Hepatocyte (in vitro differentiated cells): ENCODE measurements around the gene TBPL1.

Experiments used
- EZH2phosphoT487 ChIP-seq: fragments of 200-600 bp; sonication (generic); IDR thresholded peaks from one replicate; pipeline ENCODE4 v1.6.1; 2018; ENCODE audit warnings: antibody characterized with exemption, mild to moderate bottlenecking, low read depth, moderate library complexity; ENCODE audit not compliant: unreplicated experiment, severe bottlenecking
- TF ChIP-seq, protein P1 (sequence below): fragments of 200-600 bp; sonication (generic); IDR thresholded peaks from 2 replicates; pipeline ENCODE4 v1.5.1; 2016; ENCODE audit warnings: antibody characterized with exemption, mild to moderate bottlenecking; ENCODE audit not compliant: poor library complexity

DNA sequence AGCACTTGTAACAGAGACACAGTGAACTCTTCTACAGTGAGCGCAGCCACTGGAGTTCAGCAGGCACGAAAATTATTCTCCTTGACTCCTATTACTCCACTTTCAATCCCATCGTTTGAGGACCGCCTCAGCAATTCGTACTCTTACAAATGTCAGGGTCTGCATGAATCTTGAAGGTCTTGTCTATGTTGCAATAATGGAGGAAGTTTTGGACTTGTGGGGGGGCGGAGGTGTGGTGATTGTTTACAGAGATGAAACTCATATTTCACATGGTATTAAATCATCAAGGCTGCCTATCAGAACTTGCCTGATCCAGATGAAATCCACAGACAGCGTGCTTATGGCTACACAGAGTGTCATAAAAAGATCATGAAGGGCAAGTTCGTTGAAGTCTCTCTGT lies 57.4 kb downstream of the TBPL1 start:
- TF ChIP-seq, protein P1, sequence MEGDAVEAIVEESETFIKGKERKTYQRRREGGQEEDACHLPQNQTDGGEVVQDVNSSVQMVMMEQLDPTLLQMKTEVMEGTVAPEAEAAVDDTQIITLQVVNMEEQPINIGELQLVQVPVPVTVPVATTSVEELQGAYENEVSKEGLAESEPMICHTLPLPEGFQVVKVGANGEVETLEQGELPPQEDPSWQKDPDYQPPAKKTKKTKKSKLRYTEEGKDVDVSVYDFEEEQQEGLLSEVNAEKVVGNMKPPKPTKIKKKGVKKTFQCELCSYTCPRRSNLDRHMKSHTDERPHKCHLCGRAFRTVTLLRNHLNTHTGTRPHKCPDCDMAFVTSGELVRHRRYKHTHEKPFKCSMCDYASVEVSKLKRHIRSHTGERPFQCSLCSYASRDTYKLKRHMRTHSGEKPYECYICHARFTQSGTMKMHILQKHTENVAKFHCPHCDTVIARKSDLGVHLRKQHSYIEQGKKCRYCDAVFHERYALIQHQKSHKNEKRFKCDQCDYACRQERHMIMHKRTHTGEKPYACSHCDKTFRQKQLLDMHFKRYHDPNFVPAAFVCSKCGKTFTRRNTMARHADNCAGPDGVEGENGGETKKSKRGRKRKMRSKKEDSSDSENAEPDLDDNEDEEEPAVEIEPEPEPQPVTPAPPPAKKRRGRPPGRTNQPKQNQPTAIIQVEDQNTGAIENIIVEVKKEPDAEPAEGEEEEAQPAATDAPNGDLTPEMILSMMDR = no peak
- no peak for TF ChIP-seq EZH2phosphoT487
